ENCODE results near the gene ZNF236. TPM values are rescaled to one million over a fixed set of nuclear protein-coding genes. Genes with fewer than 3 reads are reported as not detected.
A peak's percentile ranks its signal among the peaks of the same experiment; 100 is the strongest.

The ZNF236 gene
- total RNA-seq, 1 donor from 2014 or later, result 21.0 TPM

DNA sequence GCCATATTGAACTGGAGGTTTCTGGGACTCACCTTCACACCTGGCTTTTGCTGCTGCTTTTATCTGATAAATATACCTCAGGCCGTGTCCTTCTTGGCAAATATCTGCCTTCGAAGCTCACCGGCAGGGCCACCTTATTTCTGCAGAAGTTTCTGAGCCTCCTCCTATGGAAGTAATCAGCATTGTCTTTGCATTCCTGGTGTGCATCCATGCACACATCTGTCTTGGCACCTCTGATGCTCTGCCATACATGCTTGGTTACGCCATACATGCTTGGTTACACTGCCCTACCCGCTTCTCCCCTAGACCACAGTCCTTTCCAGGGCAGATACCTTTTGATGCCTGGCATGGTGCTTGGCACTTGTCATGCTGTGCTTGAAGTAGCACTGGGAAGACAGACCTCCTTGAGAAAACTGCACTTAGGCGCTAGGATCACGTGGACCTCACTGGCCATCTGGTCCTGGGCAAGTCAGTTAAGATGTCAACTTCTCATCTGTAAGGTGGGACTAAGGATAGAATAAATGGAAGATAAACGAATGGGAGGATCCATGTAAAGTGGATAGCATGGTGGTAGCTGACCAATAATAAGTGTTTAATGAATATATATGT lies 66.8 kb downstream of the ZNF236 start:
- Mint-ChIP-seq H3K4me3 (ENCODE audit: unreplicated experiment) (no peak overlapping the region), H3K27me3 (ENCODE audit: unreplicated experiment) (no peaks in the 10 kb centered on the region), H3K36me3 (ENCODE audit: unreplicated experiment) (peaks cover 17% of the 10 kb centered on the region), H3K27ac (ENCODE audit: unreplicated experiment) (no peak overlapping the region), H3K4me1 (ENCODE audit: low read depth, unreplicated experiment) (peaks cover 8% of the 10 kb centered on the region), H3K9me3 (ENCODE audit: unreplicated experiment) (no peaks in the 10 kb centered on the region)
- TF ChIP-seq, protein P1, sequence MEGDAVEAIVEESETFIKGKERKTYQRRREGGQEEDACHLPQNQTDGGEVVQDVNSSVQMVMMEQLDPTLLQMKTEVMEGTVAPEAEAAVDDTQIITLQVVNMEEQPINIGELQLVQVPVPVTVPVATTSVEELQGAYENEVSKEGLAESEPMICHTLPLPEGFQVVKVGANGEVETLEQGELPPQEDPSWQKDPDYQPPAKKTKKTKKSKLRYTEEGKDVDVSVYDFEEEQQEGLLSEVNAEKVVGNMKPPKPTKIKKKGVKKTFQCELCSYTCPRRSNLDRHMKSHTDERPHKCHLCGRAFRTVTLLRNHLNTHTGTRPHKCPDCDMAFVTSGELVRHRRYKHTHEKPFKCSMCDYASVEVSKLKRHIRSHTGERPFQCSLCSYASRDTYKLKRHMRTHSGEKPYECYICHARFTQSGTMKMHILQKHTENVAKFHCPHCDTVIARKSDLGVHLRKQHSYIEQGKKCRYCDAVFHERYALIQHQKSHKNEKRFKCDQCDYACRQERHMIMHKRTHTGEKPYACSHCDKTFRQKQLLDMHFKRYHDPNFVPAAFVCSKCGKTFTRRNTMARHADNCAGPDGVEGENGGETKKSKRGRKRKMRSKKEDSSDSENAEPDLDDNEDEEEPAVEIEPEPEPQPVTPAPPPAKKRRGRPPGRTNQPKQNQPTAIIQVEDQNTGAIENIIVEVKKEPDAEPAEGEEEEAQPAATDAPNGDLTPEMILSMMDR (IDR thresholded peaks at IDR 0.05; ENCODE audit: partially characterized antibody, unreplicated experiment), result no peak
- DNase-seq, result no peak

- Mint-ChIP-seq H3K9me3 (ENCODE audit: unreplicated experiment) (peaks cover 1% of the 10 kb centered on the region), H3K27me3 (ENCODE audit: unreplicated experiment) (peaks cover 3% of the 10 kb centered on the region), H3K4me3 (ENCODE audit: unreplicated experiment) (no peak overlapping the region), H3K36me3 (ENCODE audit: unreplicated experiment) (peaks cover 11% of the 10 kb centered on the region), H3K27ac (ENCODE audit: unreplicated experiment) (no peak overlapping the region), H3K4me1 (ENCODE audit: low read depth, unreplicated experiment) (peaks cover 8% of the 10 kb centered on the region)
- TF ChIP-seq, protein P1 (IDR thresholded peaks at IDR 0.05; ENCODE audit: partially characterized antibody, unreplicated experiment), result no peak
- no peak for DNase-seq
Measured at GRCh38 chr18:76892832-76893231, 70.5 kb downstream of the ZNF236 start.

- H3K27ac Mint-ChIP-seq (ENCODE audit: unreplicated experiment), result peak overlapping the region; percentile 84
- DNase-seq, result peak; percentile 50
- peaks cover 9% of the 10 kb centered on the region for H3K36me3 Mint-ChIP-seq (ENCODE audit: unreplicated experiment)
- H3K4me1 Mint-ChIP-seq (ENCODE audit: low read depth, unreplicated experiment), result peaks cover 8% of the 10 kb centered on the region
- peak overlapping the region; percentile 72 for H3K4me3 Mint-ChIP-seq (ENCODE audit: unreplicated experiment)
- H3K27me3 Mint-ChIP-seq (ENCODE audit: unreplicated experiment), result peaks cover 3% of the 10 kb centered on the region
- TF ChIP-seq, protein P1 (IDR thresholded peaks at IDR 0.05; ENCODE audit: partially characterized antibody, unreplicated experiment), result no peak
- peaks cover 3% of the 10 kb centered on the region for H3K9me3 Mint-ChIP-seq (ENCODE audit: unreplicated experiment)
Measured at GRCh38 chr18:76894566-76895346, 72.4 kb downstream of the ZNF236 start.

GRCh38 chr18:76895498-76895897 lies 73.1 kb downstream of the ZNF236 start:
- Mint-ChIP-seq H3K4me1 (ENCODE audit: low read depth, unreplicated experiment) (peaks cover 8% of the 10 kb centered on the region), H3K4me3 (ENCODE audit: unreplicated experiment) (no peak overlapping the region), H3K27ac (ENCODE audit: unreplicated experiment) (no peak overlapping the region), H3K9me3 (ENCODE audit: unreplicated experiment) (peaks cover 3% of the 10 kb centered on the region), H3K27me3 (ENCODE audit: unreplicated experiment) (peaks cover 3% of the 10 kb centered on the region), H3K36me3 (ENCODE audit: unreplicated experiment) (peaks cover 10% of the 10 kb centered on the region)
- DNase-seq, result no peak
- TF ChIP-seq, protein P1 (IDR thresholded peaks at IDR 0.05; ENCODE audit: partially characterized antibody, unreplicated experiment), result no peak

- Mint-ChIP-seq H3K27ac (ENCODE audit: unreplicated experiment) (no peak overlapping the region), H3K36me3 (ENCODE audit: unreplicated experiment) (peaks cover 12% of the 10 kb centered on the region), H3K9me3 (ENCODE audit: unreplicated experiment) (peaks cover 3% of the 10 kb centered on the region), H3K27me3 (ENCODE audit: unreplicated experiment) (peaks cover 3% of the 10 kb centered on the region), H3K4me3 (ENCODE audit: unreplicated experiment) (no peak overlapping the region), H3K4me1 (ENCODE audit: low read depth, unreplicated experiment) (peaks cover 8% of the 10 kb centered on the region)
- TF ChIP-seq, protein P1 (IDR thresholded peaks at IDR 0.05; ENCODE audit: partially characterized antibody, unreplicated experiment), result no peak
- no peak for DNase-seq
Measured at GRCh38 chr18:76896677-76897076, 74.3 kb downstream of the ZNF236 start.
